ENCODE data around the gene ZC3H10. TPM values are rescaled to one million over a fixed set of nuclear protein-coding genes. Genes with fewer than 3 reads are reported as not detected.

ZC3H10 gene
- polyA plus RNA-seq, 1 experiment: 1.6 TPM

DNA sequence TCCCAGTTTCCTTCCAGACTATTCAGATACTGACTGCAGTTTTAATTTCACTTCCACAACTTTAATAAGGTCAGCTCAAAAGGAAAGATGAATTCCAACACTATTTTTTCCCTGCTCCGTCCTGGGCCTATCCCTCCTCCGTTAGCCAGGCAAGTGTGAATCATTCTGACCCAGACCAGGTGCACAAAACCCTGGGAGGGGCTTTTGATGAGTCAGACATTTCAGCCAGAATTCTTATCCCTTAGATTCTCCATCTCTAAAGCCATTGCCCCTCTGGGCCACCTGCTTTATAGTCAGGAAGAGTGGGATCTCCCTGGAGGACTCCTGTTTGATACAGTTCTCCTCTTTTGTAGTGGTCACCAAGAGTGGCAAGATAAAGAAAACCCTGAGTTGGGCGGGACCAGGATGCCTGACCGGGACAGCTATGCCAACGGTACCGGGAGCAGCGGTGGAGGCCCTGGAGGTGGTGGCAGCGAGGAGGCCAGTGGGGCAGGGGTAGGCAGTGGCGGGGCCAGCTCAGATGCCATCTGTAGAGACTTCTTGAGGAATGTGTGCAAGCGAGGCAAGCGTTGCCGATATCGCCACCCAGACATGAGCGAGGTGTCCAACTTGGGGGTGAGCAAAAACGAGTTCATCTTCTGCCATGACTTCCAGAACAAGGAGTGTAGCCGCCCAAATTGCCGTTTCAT, 2.2 kb downstream of the ZC3H10 start:
- POLR2A ChIA-PET: interaction anchor here (1.0 to 1.3 kb wide), 2 partner anchors 16 to 43 kb away, joined by 3 to 6 read pairs; partner anchors contain the start of gene PA2G4
- no peak for DNase-seq (ENCODE audit: low read depth)
- CTCF ChIA-PET: interaction anchor here (0.7 to 6.8 kb wide), 30 partner anchors 8 to 343 kb away, joined by 3 to 134 read pairs (median 5); partner anchors contain the start of genes ANKRD52, COQ10A, CS and ERBB3
- Histone ChIP-seq H3K27me3 (ENCODE audit: control insufficient read depth, insufficient read depth, low read length) (no peaks in the 10 kb centered on the region), H3K36me3 (ENCODE audit: control insufficient read depth, insufficient read depth, low read length) (peaks cover 10% of the 10 kb centered on the region), H3K4me3 (ENCODE audit: low read depth, low read length) (no peak overlapping the region)
- TF ChIP-seq, protein P1, sequence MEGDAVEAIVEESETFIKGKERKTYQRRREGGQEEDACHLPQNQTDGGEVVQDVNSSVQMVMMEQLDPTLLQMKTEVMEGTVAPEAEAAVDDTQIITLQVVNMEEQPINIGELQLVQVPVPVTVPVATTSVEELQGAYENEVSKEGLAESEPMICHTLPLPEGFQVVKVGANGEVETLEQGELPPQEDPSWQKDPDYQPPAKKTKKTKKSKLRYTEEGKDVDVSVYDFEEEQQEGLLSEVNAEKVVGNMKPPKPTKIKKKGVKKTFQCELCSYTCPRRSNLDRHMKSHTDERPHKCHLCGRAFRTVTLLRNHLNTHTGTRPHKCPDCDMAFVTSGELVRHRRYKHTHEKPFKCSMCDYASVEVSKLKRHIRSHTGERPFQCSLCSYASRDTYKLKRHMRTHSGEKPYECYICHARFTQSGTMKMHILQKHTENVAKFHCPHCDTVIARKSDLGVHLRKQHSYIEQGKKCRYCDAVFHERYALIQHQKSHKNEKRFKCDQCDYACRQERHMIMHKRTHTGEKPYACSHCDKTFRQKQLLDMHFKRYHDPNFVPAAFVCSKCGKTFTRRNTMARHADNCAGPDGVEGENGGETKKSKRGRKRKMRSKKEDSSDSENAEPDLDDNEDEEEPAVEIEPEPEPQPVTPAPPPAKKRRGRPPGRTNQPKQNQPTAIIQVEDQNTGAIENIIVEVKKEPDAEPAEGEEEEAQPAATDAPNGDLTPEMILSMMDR (IDR thresholded peaks at IDR 0.05; ENCODE audit: insufficient read depth, low read depth, low read length): no peak

DNA sequence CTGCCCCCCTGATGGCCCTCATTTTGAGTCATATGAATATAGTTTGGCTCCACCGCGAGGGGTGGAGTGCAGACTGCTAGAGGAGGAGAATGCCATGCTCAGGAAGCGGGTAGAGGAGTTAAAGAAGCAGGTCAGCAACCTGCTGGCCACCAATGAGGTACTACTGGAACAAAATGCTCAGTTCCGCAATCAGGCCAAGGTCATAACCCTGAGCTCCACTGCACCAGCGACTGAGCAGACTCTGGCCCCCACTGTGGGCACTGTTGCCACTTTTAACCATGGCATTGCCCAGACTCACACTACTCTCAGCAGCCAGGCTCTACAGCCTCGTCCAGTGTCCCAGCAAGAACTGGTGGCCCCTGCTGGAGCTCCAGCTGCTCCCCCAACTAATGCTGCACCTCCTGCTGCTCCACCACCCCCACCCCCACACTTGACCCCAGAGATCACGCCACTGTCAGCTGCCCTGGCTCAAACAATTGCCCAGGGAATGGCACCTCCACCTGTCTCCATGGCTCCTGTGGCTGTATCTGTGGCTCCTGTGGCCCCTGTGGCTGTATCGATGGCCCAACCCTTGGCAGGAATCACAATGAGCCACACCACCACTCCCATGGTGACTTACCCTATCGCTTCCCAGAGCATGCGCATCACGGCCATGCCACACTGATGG, 3.3 kb downstream of the ZC3H10 start:
- TF ChIP-seq, protein P1 (IDR thresholded peaks at IDR 0.05; ENCODE audit: insufficient read depth, low read depth, low read length): no peak

DNA sequence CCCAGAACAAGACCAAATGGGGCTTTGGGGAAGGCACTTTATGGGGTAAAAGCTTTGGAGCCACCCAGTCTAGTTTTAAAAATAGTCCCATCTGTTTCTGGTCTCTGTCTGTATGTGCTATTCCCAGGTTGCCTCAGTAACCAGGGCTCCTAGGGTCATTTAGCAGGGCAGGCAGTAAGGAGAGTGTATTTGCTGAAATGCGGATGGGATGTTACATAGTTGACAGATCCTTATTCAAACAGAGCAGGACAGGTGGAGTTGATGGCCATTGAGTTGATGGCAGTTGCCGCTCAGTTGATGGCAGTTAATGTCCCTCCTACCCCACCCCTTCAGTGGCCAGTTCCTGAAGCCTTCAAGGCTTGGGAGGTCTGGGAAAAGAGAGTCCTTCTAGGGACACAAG, 4.6 kb downstream of the ZC3H10 start:
- DNase-seq (ENCODE audit: low read depth): no peak
- Histone ChIP-seq H3K4me3 (ENCODE audit: low read depth, low read length) (no peak overlapping the region), H3K36me3 (ENCODE audit: control insufficient read depth, insufficient read depth, low read length) (peaks cover 10% of the 10 kb centered on the region), H3K27me3 (ENCODE audit: control insufficient read depth, insufficient read depth, low read length) (no peaks in the 10 kb centered on the region)
- TF ChIP-seq, protein P1 (IDR thresholded peaks at IDR 0.05; ENCODE audit: insufficient read depth, low read depth, low read length): no peak
- ChIA-PET POLR2A (no interaction called here), CTCF (interaction anchor here (6.8 kb wide), 1 partner anchor 67 kb away, joined by 134 read pairs; the partner anchor contains the start of gene SMARCC2)

More for the DNA sequence above, 3.3 kb downstream of the ZC3H10 start:
- no peak overlapping the region for H3K4me3 ChIP-seq (ENCODE audit: low read depth, low read length)
- ChIA-PET CTCF (interaction anchor here (4.8 to 6.8 kb wide), 2 partner anchors 39 to 69 kb away, joined by 52 to 134 read pairs; partner anchors contain the start of genes MYL6 and SMARCC2), POLR2A (no interaction called here)
- H3K27me3 ChIP-seq (ENCODE audit: control insufficient read depth, insufficient read depth, low read length): no peaks in the 10 kb centered on the region
- no peak for DNase-seq (ENCODE audit: low read depth)
- H3K36me3 ChIP-seq (ENCODE audit: control insufficient read depth, insufficient read depth, low read length): peaks cover 10% of the 10 kb centered on the region

DNA sequence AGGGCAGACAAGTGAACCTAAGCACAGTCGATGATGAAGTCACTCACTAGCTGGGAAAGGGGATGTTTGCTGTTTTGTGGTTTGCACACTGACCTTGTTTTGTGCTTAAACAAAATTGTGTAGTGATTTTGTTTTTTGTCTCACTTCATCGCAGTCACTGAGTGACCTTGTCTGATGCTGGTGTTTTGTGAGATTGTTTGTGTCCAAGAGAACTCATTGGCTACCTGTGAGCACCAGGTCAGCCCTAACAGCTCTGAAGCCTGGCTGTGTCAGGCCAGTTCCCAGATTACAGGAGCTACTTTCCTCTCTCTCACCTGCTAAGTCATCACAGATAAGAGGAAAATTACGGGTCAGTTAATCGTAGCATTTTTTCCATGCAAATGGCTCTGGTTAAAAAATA, 6.1 kb downstream of the ZC3H10 start:
- POLR2A ChIA-PET: interaction anchor here (0.5 kb wide), 1 partner anchor 39 kb away, joined by 4 read pairs; no protein-coding TSS in a partner anchor

More for the DNA sequence above, 6.1 kb downstream of the ZC3H10 start:
- Histone ChIP-seq H3K36me3 (ENCODE audit: control insufficient read depth, insufficient read depth, low read length) (peaks cover 8% of the 10 kb centered on the region), H3K27me3 (ENCODE audit: control insufficient read depth, insufficient read depth, low read length) (no peaks in the 10 kb centered on the region), H3K4me3 (ENCODE audit: low read depth, low read length) (no peak overlapping the region)
- no peak for DNase-seq (ENCODE audit: low read depth)
- CTCF ChIA-PET: interaction anchor here (0.9 to 2.0 kb wide), 8 partner anchors 28 to 132 kb away, joined by 3 to 24 read pairs (median 4); partner anchors contain the start of genes MYL6B, RNF41 and SMARCC2
- TF ChIP-seq, protein P1 (IDR thresholded peaks at IDR 0.05; ENCODE audit: insufficient read depth, low read depth, low read length): no peak

Data from BJ (cell line).